Nephron (organoid): ENCODE data around the gene SH3RF3.

Source experiments
- H3K27ac Mint-ChIP-seq, 3 experiments: 2 replicates each; pipeline ENCODE4 v1.8.0; 2020; ENCODE audit warnings: mixed read lengths in 3 of 3, mild to moderate bottlenecking in 2 of 3, moderate library complexity in 1 of 3
- H3K27me3 Mint-ChIP-seq: 2 replicates; pipeline ENCODE4 v1.8.0; 2021; ENCODE audit warnings: low read depth, mild to moderate bottlenecking, moderate library complexity, mixed read lengths
- H3K36me3 Mint-ChIP-seq: 2 replicates; pipeline ENCODE4 v1.8.0; 2020; ENCODE audit warnings: low read depth, mixed read lengths
- H3K4me1 Mint-ChIP-seq: 2 replicates; pipeline ENCODE4 v1.8.0; 2020; ENCODE audit warnings: mixed read lengths
- H3K4me3 Mint-ChIP-seq, 3 experiments: 2 replicates each; pipeline ENCODE4 v1.8.0; 2020; ENCODE audit warnings: mild to moderate bottlenecking in 3 of 3, mixed read lengths in 3 of 3, moderate library complexity in 2 of 3
- H3K9me3 Mint-ChIP-seq: 2 replicates; pipeline ENCODE4 v1.8.0; 2020; ENCODE audit warnings: mixed read lengths
- CTCF ChIP-seq, 3 experiments: fragments of 200-600 bp; sonication (generic); IDR thresholded peaks; one replicate each; pipeline ENCODE4 v1.5.0; 2021; ENCODE audit warnings: antibody characterized with exemption in 3 of 3; ENCODE audit not compliant: unreplicated experiment in 3 of 3

Gene SH3RF3

GRCh38 chr2:109530712-109531111 is 401.7 kb downstream of the SH3RF3 start:
- Mint-ChIP-seq H3K27ac (no peak overlapping the region), H3K4me3 (no peak overlapping the region), H3K36me3 (peaks cover 3% of the 10 kb centered on the region), H3K27me3 (no peaks in the 10 kb centered on the region), H3K4me1 (peaks cover 22% of the 10 kb centered on the region), H3K9me3 (peaks cover 9% of the 10 kb centered on the region)
- no peak for TF ChIP-seq CTCF (IDR thresholded peaks at IDR 0.05; ENCODE audit: unreplicated experiment in 3 of 3)

DNA sequence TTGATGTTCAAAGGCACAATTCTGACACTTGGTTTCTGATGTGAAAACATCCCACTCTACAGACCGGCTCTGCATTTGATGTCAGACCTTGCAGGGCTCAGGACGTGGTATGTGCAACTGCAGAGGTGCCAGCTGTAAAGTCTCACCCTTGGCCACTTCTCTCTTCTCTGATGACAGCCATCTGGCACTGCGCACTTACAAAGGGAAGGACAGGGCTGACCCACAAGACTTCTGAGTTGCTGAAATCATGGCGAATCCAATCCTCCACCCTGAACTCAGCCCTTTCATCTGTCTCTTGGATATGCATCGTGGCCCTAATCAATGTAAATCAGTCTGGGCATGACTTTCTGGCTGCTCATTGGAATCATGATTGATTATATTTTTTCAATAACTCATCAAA is 402.2 kb downstream of the SH3RF3 start:
- no peaks in the 10 kb centered on the region for H3K27me3 Mint-ChIP-seq
- peaks cover 3% of the 10 kb centered on the region for H3K36me3 Mint-ChIP-seq
- H3K9me3 Mint-ChIP-seq = peaks cover 12% of the 10 kb centered on the region
- no peak overlapping the region for H3K4me3 Mint-ChIP-seq
- TF ChIP-seq CTCF (IDR thresholded peaks at IDR 0.05; ENCODE audit: unreplicated experiment in 3 of 3) = no peak
- no peak overlapping the region for H3K27ac Mint-ChIP-seq
- peaks cover 22% of the 10 kb centered on the region for H3K4me1 Mint-ChIP-seq

GRCh38 chr2:109531896-109532727 is 403.1 kb downstream of the SH3RF3 start:
- Mint-ChIP-seq H3K36me3 (peaks cover 7% of the 10 kb centered on the region), H3K4me3 (no peak overlapping the region), H3K27me3 (peaks cover 4% of the 10 kb centered on the region), H3K9me3 (peaks cover 19% of the 10 kb centered on the region), H3K27ac (no peak overlapping the region), H3K4me1 (peaks cover 22% of the 10 kb centered on the region)
- TF ChIP-seq CTCF (IDR thresholded peaks at IDR 0.05; ENCODE audit: unreplicated experiment in 3 of 3) = no peak

GRCh38 chr2:109532728-109533076 is 403.7 kb downstream of the SH3RF3 start:
- Mint-ChIP-seq H3K27ac (no peak overlapping the region), H3K36me3 (peaks cover 8% of the 10 kb centered on the region), H3K4me3 (no peak overlapping the region), H3K27me3 (peaks cover 4% of the 10 kb centered on the region), H3K9me3 (peaks cover 19% of the 10 kb centered on the region), H3K4me1 (peaks cover 22% of the 10 kb centered on the region)
- TF ChIP-seq CTCF (IDR thresholded peaks at IDR 0.05; ENCODE audit: unreplicated experiment in 3 of 3) = no peak

GRCh38 chr2:109533823-109534222 is 404.8 kb downstream of the SH3RF3 start:
- Mint-ChIP-seq H3K9me3 (peaks cover 19% of the 10 kb centered on the region), H3K27ac (no peak overlapping the region), H3K4me1 (peaks cover 22% of the 10 kb centered on the region), H3K36me3 (peaks cover 11% of the 10 kb centered on the region), H3K4me3 (no peak overlapping the region), H3K27me3 (peaks cover 4% of the 10 kb centered on the region)
- TF ChIP-seq CTCF (IDR thresholded peaks at IDR 0.05; ENCODE audit: unreplicated experiment in 3 of 3) = no peak
